H54 (cell line): ENCODE measurements around the gene PCP2.

ENCODE experiments used
- DNase-seq: peaks from one replicate; pipeline ENCODE4 v3.0.0; 2011; ENCODE audit warnings: low spot score, mixed read lengths; ENCODE audit not compliant: insufficient read length
- FAIRE-seq: peaks from 3 replicates; lab custom pipeline; 2011; peaks lifted over from hg19 to GRCh38; lab: Jason Lieb, UNC
- POLR2A ChIP-seq: IDR thresholded peaks from 2 replicates; pipeline ENCODE4 v1.6.1; 2011; ENCODE audit warnings: low read depth, mild to moderate bottlenecking, low read length

The PCP2 gene

GRCh38 chr19:7598180-7598579 is 35.3 kb downstream of the PCP2 start:
- no peak for FAIRE-seq
- TF ChIP-seq POLR2A: no peak

GRCh38 chr19:7597689-7598088 is 35.8 kb downstream of the PCP2 start:
- TF ChIP-seq POLR2A: no peak
- DNase-seq (no peak), FAIRE-seq (no peak)

More at GRCh38 chr19:7598180-7598579, 35.3 kb downstream of the PCP2 start:
- DNase-seq: no peak

- FAIRE-seq (no peak), DNase-seq (no peak)
- no peak for TF ChIP-seq POLR2A
Measured at GRCh38 chr19:7596211-7596937, 37.1 kb downstream of the PCP2 start.

- FAIRE-seq (no peak), DNase-seq (no peak)
- no peak for TF ChIP-seq POLR2A
Measured at GRCh38 chr19:7595466-7596133, 37.9 kb downstream of the PCP2 start, which contains the start of gene CAMSAP3. CAMSAP3 (plus strand) TSS chr19:7595863; CDS start chr19:7596003, 140 bp downstream.

- no peak for TF ChIP-seq POLR2A
- DNase-seq (no peak), FAIRE-seq (no peak)
Measured at GRCh38 chr19:7590256-7590655, 43.3 kb downstream of the PCP2 start.

GRCh38 chr19:7589822-7590221 is 43.7 kb downstream of the PCP2 start:
- DNase-seq (no peak), FAIRE-seq (no peak)
- TF ChIP-seq POLR2A: no peak

- FAIRE-seq: no peak
Measured at GRCh38 chr19:7582446-7582845, 51.1 kb downstream of the PCP2 start.

More at GRCh38 chr19:7582446-7582845, 51.1 kb downstream of the PCP2 start:
- DNase-seq: no peak
- no peak for TF ChIP-seq POLR2A
